ENCODE data around the gene ZNF780B.

DNA sequence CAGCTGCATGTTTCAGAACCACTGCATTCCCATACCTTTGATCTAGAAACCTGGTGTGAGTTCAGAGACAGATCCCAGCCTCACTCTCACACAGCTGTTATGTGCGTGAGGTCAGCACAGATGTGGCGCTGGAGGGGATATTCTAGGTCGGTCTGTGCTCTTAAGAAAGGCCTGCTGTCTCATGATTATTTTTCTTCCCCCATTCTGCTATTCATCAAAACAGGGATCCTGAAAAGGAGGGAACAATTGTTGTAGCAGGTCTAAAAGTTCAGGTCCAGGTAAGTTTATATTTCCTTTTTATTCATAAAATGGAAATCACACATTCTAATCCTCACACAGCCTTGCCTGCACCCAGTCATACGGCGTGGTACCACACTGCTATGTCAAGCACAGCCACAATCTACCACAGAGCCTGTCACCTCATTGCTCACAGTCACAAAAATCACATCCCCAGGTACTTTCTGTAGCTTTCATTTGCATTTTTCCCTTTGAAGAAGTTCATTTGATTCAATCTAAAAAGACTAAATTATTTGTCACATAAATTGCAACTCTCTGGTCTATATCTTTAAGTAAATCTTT is 58.3 kb downstream of the ZNF780B start:
- TF ChIP-seq, protein P1, sequence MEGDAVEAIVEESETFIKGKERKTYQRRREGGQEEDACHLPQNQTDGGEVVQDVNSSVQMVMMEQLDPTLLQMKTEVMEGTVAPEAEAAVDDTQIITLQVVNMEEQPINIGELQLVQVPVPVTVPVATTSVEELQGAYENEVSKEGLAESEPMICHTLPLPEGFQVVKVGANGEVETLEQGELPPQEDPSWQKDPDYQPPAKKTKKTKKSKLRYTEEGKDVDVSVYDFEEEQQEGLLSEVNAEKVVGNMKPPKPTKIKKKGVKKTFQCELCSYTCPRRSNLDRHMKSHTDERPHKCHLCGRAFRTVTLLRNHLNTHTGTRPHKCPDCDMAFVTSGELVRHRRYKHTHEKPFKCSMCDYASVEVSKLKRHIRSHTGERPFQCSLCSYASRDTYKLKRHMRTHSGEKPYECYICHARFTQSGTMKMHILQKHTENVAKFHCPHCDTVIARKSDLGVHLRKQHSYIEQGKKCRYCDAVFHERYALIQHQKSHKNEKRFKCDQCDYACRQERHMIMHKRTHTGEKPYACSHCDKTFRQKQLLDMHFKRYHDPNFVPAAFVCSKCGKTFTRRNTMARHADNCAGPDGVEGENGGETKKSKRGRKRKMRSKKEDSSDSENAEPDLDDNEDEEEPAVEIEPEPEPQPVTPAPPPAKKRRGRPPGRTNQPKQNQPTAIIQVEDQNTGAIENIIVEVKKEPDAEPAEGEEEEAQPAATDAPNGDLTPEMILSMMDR (IDR thresholded peaks at IDR 0.05): no peak
- no peak for TF ChIP-seq POLR2A (IDR thresholded peaks at IDR 0.05)
